GM21825 (cell line): ENCODE measurements around the gene DNAI1.

ENCODE experiments used
- ATAC-seq: cut with Tn5 transposase; IDR thresholded peaks from one replicate; pipeline ENCODE4 v1.9.1; 2021; ENCODE audit warnings: mild to moderate bottlenecking, moderate library complexity; ENCODE audit not compliant: unreplicated experiment

Gene DNAI1

GRCh38 chr9:34486572-34486971, 28.0 kb downstream of the DNAI1 start:
- no peak for ATAC-seq

- no peak for ATAC-seq
Measured at GRCh38 chr9:34490360-34490759, 31.8 kb downstream of the DNAI1 start.

- no peak for ATAC-seq
Measured at GRCh38 chr9:34490760-34491159, 32.2 kb downstream of the DNAI1 start.

GRCh38 chr9:34491596-34491995, 33.0 kb downstream of the DNAI1 start:
- no peak for ATAC-seq

- ATAC-seq: no peak
Measured at GRCh38 chr9:34492051-34492450, 33.4 kb downstream of the DNAI1 start.

GRCh38 chr9:34493972-34494535, 35.4 kb downstream of the DNAI1 start:
- no peak for ATAC-seq

- ATAC-seq: no peak
Measured at GRCh38 chr9:34496149-34496712, 37.6 kb downstream of the DNAI1 start.

- ATAC-seq: no peak
Measured at GRCh38 chr9:34498553-34498952, 39.9 kb downstream of the DNAI1 start.

- no peak for ATAC-seq
Measured at GRCh38 chr9:34499076-34499475, 40.5 kb downstream of the DNAI1 start.

- ATAC-seq: no peak
Measured at GRCh38 chr9:34500623-34501267, 42.1 kb downstream of the DNAI1 start.

- no peak for ATAC-seq
Measured at GRCh38 chr9:34501372-34501771, 42.8 kb downstream of the DNAI1 start.

GRCh38 chr9:34501889-34502425, 43.4 kb downstream of the DNAI1 start:
- no peak for ATAC-seq

GRCh38 chr9:34502471-34502870, 43.9 kb downstream of the DNAI1 start:
- ATAC-seq: no peak

GRCh38 chr9:34502891-34503290, 44.3 kb downstream of the DNAI1 start:
- ATAC-seq: no peak

- no peak for ATAC-seq
Measured at GRCh38 chr9:34503406-34503805, 44.8 kb downstream of the DNAI1 start.

GRCh38 chr9:34505370-34506120, 46.9 kb downstream of the DNAI1 start:
- no peak for ATAC-seq

- ATAC-seq: no peak
Measured at GRCh38 chr9:34506623-34507022, 48.0 kb downstream of the DNAI1 start.

- ATAC-seq: no peak
Measured at GRCh38 chr9:34507556-34507955, 49.0 kb downstream of the DNAI1 start.

GRCh38 chr9:34507966-34508365, 49.4 kb downstream of the DNAI1 start:
- no peak for ATAC-seq

GRCh38 chr9:34508463-34508862, 49.9 kb downstream of the DNAI1 start:
- no peak for ATAC-seq

GRCh38 chr9:34508951-34509350, 50.3 kb downstream of the DNAI1 start:
- no peak for ATAC-seq
